A549 treated with AZD9567 at 1 μM for 4 hours (cell line): ENCODE data around the gene CST3. TPM values are rescaled to one million over a fixed set of nuclear protein-coding genes. Genes with fewer than 3 reads are reported as not detected.

ENCODE experiments used
- total RNA-seq: library from RNA; stranded (reverse); fragments of 200-300 nt; extraction: Qiagen RNA extraction; gene quantifications from 5 replicates; pipeline ENCODE4 v1.2.3, GENCODE V29; 2022; ENCODE audit not compliant: insufficient read depth

The CST3 gene, protein sequence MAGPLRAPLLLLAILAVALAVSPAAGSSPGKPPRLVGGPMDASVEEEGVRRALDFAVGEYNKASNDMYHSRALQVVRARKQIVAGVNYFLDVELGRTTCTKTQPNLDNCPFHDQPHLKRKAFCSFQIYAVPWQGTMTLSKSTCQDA
- 219 to 405 TPM (median 397 TPM) in 5 replicates for total RNA-seq

DNA sequence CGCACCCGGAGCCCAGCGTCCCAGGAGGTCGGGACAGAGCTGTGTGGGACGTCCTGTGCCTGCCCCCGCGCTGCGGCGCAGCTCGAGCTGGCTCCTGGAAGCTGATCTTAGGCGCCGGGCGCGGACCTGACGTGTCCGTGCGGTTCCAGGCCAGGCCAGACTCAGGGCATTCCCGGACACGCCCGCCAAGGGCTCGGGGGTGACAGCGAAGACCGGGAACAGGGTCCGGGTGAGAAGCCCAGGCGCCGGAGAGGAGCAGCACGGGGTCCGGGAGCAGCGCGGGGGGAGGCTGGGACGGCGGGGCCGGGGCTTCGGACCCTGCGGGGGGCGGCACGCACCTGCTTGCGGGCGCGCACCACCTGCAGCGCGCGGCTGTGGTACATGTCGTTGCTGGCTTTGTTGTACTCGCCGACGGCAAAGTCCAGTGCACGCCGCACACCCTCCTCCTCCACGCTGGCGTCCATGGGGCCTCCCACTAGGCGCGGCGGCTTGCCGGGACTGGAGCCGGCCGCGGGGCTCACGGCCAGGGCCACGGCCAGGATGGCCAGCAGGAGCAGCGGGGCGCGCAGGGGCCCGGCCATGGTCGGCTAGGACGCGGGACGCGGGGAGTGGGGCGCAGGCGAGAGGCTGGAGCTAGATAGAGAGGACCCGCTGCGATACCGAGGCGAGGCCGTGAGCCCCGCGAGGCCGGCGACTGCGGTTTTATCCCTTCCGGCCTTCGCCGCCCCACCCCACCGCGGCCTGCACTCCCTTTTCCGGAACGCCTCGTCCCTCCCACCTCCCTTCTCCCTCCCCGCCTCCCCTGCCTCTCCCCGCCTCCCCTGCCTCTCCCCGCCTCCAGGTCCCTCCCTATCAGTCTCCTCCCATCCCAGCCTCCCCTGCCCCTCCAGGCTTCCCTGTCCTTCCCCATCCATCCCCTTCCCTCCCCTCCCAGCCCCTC is at the start of gene CST3:
CST3 (minus strand) TSS at position 674 of the 940 bp plus-strand sequence; CDS start at position 581, 93 bp downstream.

DNA sequence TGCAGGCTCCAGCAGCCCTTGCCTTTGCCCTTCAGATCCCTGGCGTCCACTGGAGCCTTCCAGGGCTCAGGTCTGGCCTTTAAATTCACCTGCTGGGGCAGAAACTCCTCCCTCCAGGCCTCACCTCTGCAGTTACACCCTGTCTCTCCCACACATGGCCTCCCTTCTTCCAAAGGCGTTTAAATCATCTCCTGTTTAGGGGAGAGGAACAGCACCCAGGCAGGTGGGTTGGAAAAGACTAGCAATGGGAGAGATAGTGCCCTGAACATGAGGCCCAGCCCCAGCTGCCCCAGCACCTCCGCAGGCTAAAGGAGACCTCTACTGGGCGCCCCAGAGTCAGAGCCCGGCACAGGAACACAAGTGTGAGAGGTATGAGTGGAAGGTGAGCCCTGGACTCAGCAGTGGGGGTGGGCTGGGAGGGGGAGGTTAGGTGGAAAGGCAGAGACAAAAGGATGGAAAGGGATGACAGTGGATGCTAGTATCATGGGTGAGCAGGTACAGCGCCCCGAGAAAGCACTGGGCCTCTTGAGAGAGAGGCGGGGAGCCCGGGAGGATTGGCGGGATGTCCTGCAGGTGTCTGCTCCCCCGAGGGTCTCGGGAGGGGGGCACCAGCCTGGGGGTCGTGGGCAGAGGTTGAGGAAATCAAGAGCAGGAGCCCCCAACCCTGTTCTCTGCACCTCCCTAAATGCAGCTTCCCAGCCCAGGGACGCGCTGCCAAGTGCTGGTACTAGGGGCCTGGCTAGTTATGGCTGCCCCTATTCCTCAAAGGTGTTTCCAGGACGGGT is 31.7 kb downstream of the CST3 start, which contains the start of gene CST9:
CST9 (minus strand) TSS at position 51 of the 785 bp plus-strand sequence. CDS start 53 bp downstream, outside the sequence.

Other genes with a start within 250 kb of the CST3 start
- gene NAPB, start 216.5 kb downstream of the CST3 start, total RNA-seq: 3.4 to 4.4 TPM (median 4.1 TPM) in 5 replicates
- gene CSTL1, start 198.3 kb downstream of the CST3 start, total RNA-seq: not detected in 5 replicates
- gene CST11, start 185.1 kb downstream of the CST3 start, total RNA-seq: not detected in 5 replicates
- gene CST8, start 146.8 kb downstream of the CST3 start, total RNA-seq: not detected in 5 replicates
- not detected in 5 replicates for gene CST9L, start 69.5 kb downstream of the CST3 start, total RNA-seq
- gene CST9, start 32.0 kb downstream of the CST3 start, total RNA-seq: not detected in 5 replicates
- not detected in 5 replicates for gene CST4, start 51.1 kb upstream of the CST3 start, total RNA-seq
- 0.68 to 1.3 TPM (median 0.89 TPM) in 4 of 5 replicates, not detected in the other for gene CST1, start 113.0 kb upstream of the CST3 start, total RNA-seq
- gene CST2, start 188.8 kb upstream of the CST3 start, total RNA-seq: 0.55 to 0.87 TPM (median 0.74 TPM) in 4 of 5 replicates, not detected in the other
- gene CST5, start 241.8 kb upstream of the CST3 start, total RNA-seq: not detected in 5 replicates